T-helper 2 cell treated with Interferon-gamma antibody and Interleukin-4, amounts not matched to agents 5 μg/mL and 100 μg/mL, for 36 hours (primary cell): Measurements from ENCODE around the gene DPP8.
"Not testable (repeated sequence)": the region's sequence is repeated elsewhere in the genome, so short reads cannot be mapped to it uniquely, and the experiment has no call there.

Source experiments
- DNase-seq: peaks from one replicate; pipeline ENCODE4 v3.0.0; 2021; ENCODE audit warnings: low spot score
- H3K27ac Mint-ChIP-seq: one replicate; pipeline ENCODE4 v1.8.0; 2021; ENCODE audit warnings: mild to moderate bottlenecking, mixed read lengths
- H3K27me3 Mint-ChIP-seq: one replicate; pipeline ENCODE4 v1.8.0; 2021; ENCODE audit warnings: low read depth, mixed read lengths
- H3K36me3 Mint-ChIP-seq: one replicate; pipeline ENCODE4 v1.8.0; 2021; ENCODE audit warnings: low read depth, mixed read lengths
- H3K4me1 Mint-ChIP-seq: one replicate; pipeline ENCODE4 v1.8.0; 2021; ENCODE audit warnings: low read depth, mixed read lengths
- H3K4me3 Mint-ChIP-seq: one replicate; pipeline ENCODE4 v1.8.0; 2022; ENCODE audit warnings: mild to moderate bottlenecking, moderate library complexity, mixed read lengths
- H3K9me3 Mint-ChIP-seq: one replicate; pipeline ENCODE4 v1.8.0; 2021; ENCODE audit warnings: mixed read lengths

Gene DPP8

DNA sequence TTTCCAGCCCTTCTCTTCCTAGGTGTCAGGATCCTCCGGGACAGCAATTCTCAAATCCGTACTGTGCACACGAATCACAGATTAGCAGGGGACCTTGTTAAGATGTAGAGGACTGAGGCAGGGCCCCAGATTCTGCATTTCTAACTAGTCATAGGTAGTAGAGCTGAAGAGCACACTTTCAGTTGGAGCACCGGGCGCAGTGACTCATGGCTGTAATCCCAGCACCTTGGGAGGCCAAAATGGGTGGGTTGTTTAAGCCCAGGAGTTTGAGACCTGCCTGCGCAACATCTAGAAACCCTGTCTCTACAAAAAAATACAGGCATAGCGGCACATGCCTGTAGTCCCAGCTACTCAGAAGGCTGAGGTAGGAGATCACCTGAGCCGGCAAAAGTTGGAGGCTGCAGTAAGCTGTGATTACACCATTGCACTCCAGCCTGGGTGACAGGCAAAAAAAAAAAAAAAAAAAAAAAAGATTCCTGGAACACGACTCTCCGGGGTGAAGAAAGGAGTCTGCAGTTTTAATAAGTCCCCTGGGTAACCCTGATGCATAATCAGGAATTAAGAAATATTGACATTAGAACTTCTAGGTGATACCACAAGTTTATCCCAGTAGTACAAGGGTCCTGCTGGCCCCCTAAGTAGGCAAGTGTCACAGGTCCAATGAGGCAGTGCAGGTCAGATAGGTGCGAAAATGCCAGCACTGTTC lies 118.3 kb downstream of the DPP8 start:
- no peak overlapping the region for H3K4me3 Mint-ChIP-seq
- H3K27me3 Mint-ChIP-seq, result peaks cover 64% of the 10 kb centered on the region
- no peaks in the 10 kb centered on the region for H3K9me3 Mint-ChIP-seq
- peaks cover 4% of the 10 kb centered on the region for H3K4me1 Mint-ChIP-seq
- H3K27ac Mint-ChIP-seq, result no peak overlapping the region
- no peaks in the 10 kb centered on the region for H3K36me3 Mint-ChIP-seq
- no peak for DNase-seq

DNA sequence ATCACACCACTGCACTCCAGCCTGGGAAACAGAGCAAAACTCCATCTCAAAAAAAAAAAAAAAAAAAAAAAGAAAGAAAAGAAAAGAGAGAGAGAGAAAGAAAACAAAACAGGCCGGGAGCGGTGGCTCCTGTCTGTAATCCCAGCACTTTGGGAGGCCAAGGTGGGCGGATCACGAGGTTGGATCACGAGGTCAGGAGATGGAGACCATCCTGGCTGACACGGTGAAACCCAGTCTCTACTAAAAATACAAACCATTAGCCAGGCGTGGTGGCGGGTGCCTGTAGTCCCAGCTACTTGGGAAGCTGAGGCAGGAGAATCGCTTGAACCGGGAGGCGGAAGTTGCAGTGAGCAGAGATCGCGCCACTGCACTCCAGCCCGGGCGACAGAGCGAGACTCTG lies 119.0 kb downstream of the DPP8 start:
- H3K4me3 Mint-ChIP-seq, H3K27ac Mint-ChIP-seq, H3K9me3 Mint-ChIP-seq, H3K4me1 Mint-ChIP-seq, DNase-seq, H3K36me3 Mint-ChIP-seq: not testable (repeated sequence)
- H3K27me3 Mint-ChIP-seq, result peaks cover 66% of the 10 kb centered on the region

DNA sequence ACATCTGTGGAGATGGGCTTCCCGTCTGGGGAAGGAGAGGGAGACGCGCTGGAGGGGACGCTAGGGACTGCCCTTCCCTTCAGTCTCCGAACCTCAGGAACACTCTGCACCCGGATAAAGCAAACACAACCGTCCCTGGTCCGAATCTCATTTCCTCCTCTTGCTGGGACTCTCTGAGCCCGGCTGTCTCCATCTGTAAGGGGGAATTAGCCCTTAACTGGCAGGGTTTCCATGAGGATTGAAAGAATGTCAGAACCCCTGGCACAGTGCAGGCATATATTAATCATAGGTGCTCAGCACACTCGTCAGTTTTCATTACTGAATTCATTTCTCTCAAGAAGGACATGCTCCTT lies 120.5 kb downstream of the DPP8 start:
- DNase-seq, result no peak
- no peaks in the 10 kb centered on the region for H3K9me3 Mint-ChIP-seq
- H3K4me1 Mint-ChIP-seq, result peaks cover 4% of the 10 kb centered on the region
- no peak overlapping the region for H3K27ac Mint-ChIP-seq
- no peaks in the 10 kb centered on the region for H3K36me3 Mint-ChIP-seq
- no peak overlapping the region for H3K4me3 Mint-ChIP-seq
- H3K27me3 Mint-ChIP-seq, result peaks cover 68% of the 10 kb centered on the region

DNA sequence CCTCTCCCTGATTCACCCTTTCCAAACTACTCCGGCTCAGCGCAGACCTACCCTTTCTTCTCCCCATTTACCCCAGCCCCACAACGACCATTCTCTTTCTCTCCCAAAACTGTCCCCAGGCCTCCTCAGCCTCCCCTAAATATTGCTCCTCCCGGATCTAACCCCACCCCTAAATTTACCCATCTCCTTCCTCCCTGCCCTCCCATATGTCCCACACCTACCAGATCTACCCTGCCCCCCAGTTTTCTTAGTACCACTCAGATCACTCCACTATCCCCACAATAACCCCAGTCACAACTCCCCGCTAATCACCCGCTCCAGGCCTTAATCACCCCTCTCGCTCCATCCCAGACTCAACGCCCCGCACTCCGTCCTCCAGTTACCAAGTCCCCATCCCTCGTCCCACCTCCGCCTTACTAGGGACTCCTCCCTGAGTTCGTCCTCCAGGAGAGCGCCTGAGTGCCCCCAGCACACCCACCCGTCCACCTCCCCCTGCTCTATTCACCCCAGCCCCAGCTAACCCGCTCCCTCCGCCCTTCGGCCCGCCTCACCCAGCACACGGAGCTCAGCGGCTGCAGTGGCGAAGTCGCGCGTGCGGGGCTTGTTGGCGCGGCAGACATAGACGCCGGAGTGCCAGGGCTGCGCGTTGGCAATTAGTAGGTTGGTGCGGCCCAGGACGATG lies 121.1 kb downstream of the DPP8 start:
- no peak overlapping the region for H3K27ac Mint-ChIP-seq
- DNase-seq, result no peak
- H3K9me3 Mint-ChIP-seq, result no peaks in the 10 kb centered on the region
- H3K27me3 Mint-ChIP-seq, result peaks cover 68% of the 10 kb centered on the region
- no peaks in the 10 kb centered on the region for H3K36me3 Mint-ChIP-seq
- peaks cover 4% of the 10 kb centered on the region for H3K4me1 Mint-ChIP-seq
- no peak overlapping the region for H3K4me3 Mint-ChIP-seq

DNA sequence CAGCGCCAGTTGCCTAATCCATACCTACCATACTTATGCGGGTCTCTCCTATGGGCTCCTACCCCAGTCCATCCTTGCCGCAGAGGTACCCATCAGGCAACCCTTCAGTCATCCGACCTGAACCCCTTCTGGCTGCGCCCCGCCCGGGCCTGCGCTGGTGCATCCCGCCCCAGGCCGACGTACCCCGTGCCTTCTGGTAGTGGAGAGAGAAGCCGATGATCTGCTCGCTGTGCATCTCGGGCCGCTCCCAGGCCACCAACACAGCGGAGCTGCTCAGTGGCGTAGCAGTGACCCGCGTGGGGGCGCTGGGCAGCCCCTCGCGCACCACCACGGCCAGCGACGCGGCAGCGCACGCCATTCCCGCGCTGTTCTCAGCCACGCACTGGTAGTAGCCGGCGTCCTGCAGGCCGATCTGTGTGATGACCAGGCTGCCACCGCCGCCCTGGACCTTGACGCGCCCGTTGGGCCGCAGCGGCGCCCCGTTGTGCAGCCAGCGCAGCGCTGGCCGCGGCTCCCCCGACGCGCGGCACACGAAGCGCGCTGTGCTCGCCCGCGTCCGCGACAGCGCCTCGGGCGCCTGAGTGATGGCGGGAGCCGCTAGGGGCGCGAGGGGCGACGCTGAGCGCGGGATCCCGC lies 121.8 kb downstream of the DPP8 start:
- peaks cover 4% of the 10 kb centered on the region for H3K4me1 Mint-ChIP-seq
- H3K9me3 Mint-ChIP-seq, result no peaks in the 10 kb centered on the region
- peaks cover 64% of the 10 kb centered on the region for H3K27me3 Mint-ChIP-seq
- no peak overlapping the region for H3K27ac Mint-ChIP-seq
- no peak for DNase-seq
- no peak overlapping the region for H3K4me3 Mint-ChIP-seq
- H3K36me3 Mint-ChIP-seq, result no peaks in the 10 kb centered on the region

DNA sequence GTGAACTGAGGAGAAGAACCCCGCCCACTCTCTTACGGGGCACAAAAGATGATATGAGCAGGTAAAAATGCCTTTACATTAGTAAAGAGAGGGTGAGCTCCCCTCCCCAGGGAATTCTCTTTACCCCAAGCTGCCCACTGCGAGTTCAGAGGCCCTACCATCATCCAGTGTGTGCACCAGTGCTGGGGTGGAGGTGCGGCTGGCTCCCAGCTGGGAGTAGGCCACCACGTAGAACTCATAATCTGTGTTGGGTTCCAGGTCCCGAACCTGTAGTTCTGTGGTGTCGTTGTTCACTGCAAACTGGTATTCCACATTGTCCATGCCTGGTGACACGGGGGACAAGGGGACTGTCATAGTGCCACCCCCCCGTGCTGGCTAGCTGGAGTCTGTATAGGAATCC lies 122.6 kb downstream of the DPP8 start:
- no peak overlapping the region for H3K4me3 Mint-ChIP-seq
- H3K9me3 Mint-ChIP-seq, result no peaks in the 10 kb centered on the region
- peaks cover 4% of the 10 kb centered on the region for H3K4me1 Mint-ChIP-seq
- peaks cover 59% of the 10 kb centered on the region for H3K27me3 Mint-ChIP-seq
- H3K36me3 Mint-ChIP-seq, result no peaks in the 10 kb centered on the region
- DNase-seq, result no peak
- no peak overlapping the region for H3K27ac Mint-ChIP-seq

DNA sequence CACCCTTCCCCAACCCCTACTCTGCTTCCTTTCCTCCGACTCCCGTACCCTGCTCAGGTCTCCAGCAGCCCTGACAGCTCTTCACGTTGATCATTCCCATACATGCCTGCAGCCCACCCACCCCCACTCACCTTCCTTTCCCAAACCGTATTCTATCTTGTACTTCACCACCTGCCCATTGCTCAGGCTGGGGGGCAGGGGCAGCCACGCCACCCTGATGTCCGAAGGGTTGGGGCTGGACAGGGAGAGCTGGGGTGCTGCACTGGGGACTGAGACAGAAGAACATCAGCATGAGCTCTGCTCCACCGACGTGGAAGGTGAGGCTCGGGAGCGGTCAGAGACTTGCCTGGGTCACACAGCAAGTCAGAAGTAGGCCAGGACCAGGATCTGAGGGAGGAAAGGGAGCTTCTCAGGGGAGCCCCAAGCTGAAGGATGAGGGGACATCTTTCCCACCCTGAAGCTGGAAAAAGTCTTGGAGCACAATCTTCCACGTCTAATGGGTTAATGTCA lies 123.2 kb downstream of the DPP8 start:
- Mint-ChIP-seq H3K4me3 (no peak overlapping the region), H3K36me3 (no peaks in the 10 kb centered on the region), H3K9me3 (no peaks in the 10 kb centered on the region), H3K27ac (no peak overlapping the region), H3K27me3 (peaks cover 54% of the 10 kb centered on the region), H3K4me1 (peaks cover 4% of the 10 kb centered on the region)
- DNase-seq, result no peak

DNA sequence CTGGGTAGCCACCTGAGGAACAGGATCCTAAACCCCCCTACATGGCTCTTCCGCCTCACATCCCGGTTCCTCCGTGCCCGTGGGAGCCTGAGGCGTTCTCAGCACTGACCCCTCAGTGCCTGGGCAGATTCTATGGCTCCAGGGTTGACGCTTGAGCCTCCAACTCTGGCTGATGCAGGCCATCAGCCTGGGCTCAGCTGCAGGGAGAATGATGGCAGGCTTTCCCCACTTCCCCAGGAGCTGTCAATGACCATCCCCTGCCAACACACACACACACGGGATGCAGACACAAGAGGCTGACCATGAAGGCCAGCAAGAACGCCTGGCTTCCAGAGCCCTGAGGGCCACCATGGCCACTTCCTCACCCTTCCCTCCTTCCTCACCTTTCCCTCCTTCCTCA lies 123.9 kb downstream of the DPP8 start:
- DNase-seq, result no peak
- Mint-ChIP-seq H3K4me3 (no peak overlapping the region), H3K9me3 (no peaks in the 10 kb centered on the region), H3K27me3 (peaks cover 49% of the 10 kb centered on the region), H3K36me3 (no peaks in the 10 kb centered on the region), H3K4me1 (peaks cover 4% of the 10 kb centered on the region), H3K27ac (no peak overlapping the region)

DNA sequence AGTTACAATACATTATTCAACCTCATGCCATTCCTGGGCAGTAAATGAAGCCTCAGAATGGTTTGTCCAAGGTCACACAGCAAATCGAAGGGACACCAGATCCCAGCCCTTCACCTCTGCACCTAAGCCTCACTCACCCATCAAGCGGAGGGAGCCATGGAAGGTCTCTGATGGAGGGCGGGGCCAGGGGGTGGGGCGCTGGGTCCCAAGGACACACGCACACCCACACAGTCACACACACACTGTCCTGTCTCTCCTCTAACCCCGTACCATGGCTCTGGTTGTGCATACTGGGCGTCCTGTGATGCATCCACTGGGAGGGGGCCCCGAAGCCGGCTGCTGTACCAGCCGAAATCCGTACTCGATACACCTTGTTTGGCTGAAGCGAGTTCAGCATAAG lies 124.4 kb downstream of the DPP8 start:
- DNase-seq, result no peak
- H3K4me3 Mint-ChIP-seq, result no peak overlapping the region
- no peaks in the 10 kb centered on the region for H3K9me3 Mint-ChIP-seq
- H3K27me3 Mint-ChIP-seq, result peaks cover 46% of the 10 kb centered on the region
- H3K36me3 Mint-ChIP-seq, result no peaks in the 10 kb centered on the region
- no peak overlapping the region for H3K27ac Mint-ChIP-seq
- peaks cover 4% of the 10 kb centered on the region for H3K4me1 Mint-ChIP-seq
